Measurements from ENCODE around the gene CP.
"Not testable (repeated sequence)": the region's sequence is repeated elsewhere in the genome, so short reads cannot be mapped to it uniquely, and the experiment has no call there.

CP gene

GRCh38 chr3:149221783-149222517, at the start of gene CP:
Gene CP (minus strand): TSS chr3:149221829. CDS start chr3:149221792, 37 bp downstream.
- in situ Hi-C loops (cut with HindIII; ENCODE audit: low sequenced_read_pairs): no loop called here

DNA sequence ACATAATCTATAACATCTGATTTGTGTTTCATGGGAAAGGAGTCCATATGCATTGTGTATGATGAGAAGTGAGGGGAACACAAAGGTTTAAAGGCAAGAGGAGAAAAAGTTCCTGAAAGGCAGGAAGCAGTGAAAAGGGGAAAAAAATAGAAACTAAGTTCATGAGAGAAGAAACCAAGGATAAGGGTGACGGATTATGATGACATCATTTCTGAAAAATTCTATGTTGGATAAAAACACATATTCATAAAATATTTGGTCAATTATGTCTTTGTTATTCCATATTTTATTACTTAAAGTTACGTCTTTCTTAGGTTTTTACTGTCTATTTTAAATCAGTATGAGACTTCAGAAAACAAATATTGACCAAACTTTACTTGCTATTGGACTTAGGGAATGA, 48.6 kb upstream of the CP start:
- in situ Hi-C loops (cut with HindIII; ENCODE audit: low sequenced_read_pairs): no loop called here

- in situ Hi-C loops (cut with HindIII; ENCODE audit: low sequenced_read_pairs): no loop called here
These were observed 48.1 kb upstream of the CP start for GRCh38 chr3:149269687-149270086.

DNA sequence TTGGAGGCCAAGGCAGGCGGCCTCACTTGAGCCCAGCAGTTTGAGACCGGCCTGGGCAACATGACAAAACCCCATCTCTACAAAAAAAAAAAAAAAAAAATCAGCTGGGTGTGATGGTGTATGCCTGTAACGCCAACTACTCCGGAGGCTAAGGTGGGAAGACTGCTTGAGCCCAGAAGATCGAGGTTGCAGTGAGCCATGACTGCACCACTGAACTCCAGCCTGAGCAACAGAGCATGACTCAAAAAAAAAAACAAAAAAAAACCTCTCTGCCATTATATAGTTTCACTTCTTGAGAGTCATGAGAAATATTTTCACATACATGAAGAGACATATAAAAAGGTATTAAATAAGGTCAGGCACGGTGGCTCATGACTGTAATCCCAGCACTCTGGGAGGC, 45.9 kb upstream of the CP start:
- in situ Hi-C loops (cut with HindIII; ENCODE audit: low sequenced_read_pairs): no loop called here

GRCh38 chr3:149266736-149267135, 45.1 kb upstream of the CP start:
- in situ Hi-C loops (cut with HindIII; ENCODE audit: low sequenced_read_pairs): no loop called here

DNA sequence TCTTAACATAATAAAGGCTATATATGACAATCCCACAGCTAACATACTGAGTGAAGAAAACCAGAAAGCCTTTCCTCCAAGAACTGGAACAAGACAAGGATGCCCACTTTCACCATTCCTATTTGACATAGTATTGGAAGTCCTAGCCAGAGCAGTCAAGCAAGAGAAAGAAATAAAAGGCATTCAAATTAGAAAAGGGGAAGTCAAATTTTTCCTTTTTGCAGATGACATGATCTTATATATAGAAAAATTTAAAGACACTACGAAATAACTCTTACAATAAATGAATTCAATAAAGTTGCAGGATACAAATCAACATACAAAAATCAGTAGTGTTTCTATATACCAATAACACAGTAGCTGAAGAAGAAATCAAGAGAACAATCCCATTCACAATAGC, 42.2 kb upstream of the CP start:
- in situ Hi-C loops (cut with HindIII; ENCODE audit: low sequenced_read_pairs): no loop called here

DNA sequence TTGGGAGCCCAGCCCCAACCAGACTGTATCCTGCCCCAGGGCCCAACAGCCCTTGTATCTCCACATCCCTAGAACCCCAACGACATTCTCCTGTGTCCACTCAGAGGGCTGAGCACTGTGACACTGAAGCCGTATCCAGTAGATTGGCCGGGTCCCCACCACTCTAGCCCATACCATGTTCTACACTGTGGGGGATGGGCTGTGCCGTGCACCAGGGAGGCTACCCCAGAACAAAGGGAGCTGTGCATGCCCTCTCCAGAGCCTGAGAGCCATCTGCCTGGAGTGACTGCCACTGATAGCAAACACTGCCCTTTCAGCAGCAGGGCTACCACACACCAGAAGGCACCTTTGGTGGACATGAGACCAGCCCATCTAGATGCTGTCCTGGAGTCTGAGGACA, 37.1 kb upstream of the CP start:
- in situ Hi-C loops (cut with HindIII; ENCODE audit: low sequenced_read_pairs): no loop called here

DNA sequence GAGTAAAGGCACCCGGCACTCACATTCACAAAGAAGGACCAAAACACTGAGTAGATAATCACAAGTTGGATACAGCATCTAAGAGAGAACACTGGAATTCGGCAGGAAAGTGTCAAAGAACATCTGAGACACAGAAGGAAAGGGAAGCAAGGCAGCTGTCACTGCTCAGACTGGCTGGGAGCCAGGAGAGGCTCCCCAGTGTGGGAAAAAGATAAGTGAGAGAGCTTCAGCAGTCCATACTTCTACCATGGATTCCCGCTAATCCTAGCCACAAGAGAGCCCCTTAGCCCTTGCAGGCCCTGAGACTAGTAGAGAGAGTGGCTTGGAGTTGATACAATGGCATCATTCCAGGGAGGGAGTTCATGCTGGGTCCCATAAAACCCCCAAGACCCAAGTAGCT, 36.7 kb upstream of the CP start:
- in situ Hi-C loops (cut with HindIII; ENCODE audit: low sequenced_read_pairs): no loop called here

DNA sequence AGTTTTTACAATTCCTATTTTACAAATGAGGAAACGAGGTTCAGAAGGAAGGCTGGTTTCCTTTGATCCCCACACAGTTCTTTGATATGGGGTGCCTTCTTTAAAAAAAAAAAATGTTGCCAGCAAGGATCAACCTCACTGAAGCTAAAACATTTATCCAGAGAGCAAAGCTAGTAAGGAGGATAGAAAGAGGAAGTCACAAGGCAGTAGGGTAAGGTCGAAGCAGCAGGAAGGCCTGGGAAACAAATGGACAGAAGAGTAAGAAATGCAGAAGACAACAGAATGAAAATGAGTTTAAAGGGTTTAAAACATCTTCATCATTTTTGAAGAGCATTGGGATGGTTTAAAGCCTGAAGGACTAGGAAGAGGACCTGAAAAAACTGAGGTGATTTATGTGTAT, 30.6 kb upstream of the CP start:
- in situ Hi-C loops (cut with HindIII; ENCODE audit: low sequenced_read_pairs): no loop called here

DNA sequence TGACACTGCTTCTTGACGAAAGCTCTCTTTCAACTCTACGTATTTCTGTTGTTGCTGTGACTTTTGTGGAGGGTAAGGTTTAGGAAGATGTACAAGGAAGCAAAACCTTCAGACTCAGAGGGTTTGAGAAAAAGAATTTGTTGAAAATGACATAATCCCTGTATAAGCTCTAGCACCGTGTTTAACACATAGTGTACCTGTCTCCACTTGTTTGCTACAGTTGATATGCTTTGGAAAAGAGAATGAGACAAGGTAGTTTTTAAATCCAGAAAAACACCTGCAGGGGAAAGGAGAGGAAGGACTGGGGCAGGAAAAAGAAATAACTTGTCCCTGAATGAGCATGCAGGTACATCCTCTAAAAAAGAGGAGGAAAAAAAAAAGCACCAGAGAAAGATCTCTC, 29.6 kb upstream of the CP start:
- in situ Hi-C loops (cut with HindIII; ENCODE audit: low sequenced_read_pairs): no loop called here

DNA sequence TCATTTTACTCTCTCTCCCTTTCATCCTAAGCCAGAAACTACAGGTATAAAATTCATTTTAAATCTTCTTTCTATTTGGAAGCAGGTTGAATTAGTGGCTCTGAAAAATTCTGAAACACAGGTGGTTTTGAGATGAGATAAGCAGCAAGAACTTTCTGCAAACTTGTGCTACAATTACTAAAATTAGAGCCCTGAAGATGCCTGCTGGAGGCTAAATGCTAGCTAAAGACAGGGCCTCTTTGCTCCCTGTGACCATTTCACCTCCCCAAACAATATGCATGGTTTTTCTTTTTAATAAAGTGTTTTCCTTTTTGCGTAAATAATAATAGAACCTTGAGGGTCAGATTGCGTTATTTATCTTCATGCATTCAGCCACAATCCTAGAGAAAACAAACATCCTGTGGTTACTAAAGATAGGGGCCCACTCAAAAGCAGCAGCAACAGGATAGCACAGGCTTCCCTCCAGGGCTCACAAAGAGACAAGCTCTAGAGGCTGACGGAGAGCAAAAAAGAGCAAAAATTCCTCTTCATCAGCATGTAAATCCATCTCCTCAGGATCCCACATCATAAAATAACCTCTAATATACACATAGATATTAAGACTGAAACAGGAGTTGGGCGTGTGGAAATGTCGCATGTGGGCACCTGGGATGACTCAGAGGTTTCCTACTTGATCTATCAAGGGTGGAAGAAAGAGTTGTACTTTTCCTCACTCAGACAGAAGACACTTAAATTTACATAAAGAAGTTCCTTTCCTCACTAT, 26.5 kb upstream of the CP start:
- in situ Hi-C loops (cut with HindIII; ENCODE audit: low sequenced_read_pairs): no loop called here

GRCh38 chr3:149247008-149247710, 25.5 kb upstream of the CP start:
- in situ Hi-C loops (cut with HindIII; ENCODE audit: low sequenced_read_pairs): no loop called here

GRCh38 chr3:149245738-149246451, 24.3 kb upstream of the CP start:
- in situ Hi-C loops (cut with HindIII; ENCODE audit: low sequenced_read_pairs): no loop called here

GRCh38 chr3:149243540-149243939, 21.9 kb upstream of the CP start:
- in situ Hi-C loops (cut with HindIII; ENCODE audit: low sequenced_read_pairs): no loop called here

DNA sequence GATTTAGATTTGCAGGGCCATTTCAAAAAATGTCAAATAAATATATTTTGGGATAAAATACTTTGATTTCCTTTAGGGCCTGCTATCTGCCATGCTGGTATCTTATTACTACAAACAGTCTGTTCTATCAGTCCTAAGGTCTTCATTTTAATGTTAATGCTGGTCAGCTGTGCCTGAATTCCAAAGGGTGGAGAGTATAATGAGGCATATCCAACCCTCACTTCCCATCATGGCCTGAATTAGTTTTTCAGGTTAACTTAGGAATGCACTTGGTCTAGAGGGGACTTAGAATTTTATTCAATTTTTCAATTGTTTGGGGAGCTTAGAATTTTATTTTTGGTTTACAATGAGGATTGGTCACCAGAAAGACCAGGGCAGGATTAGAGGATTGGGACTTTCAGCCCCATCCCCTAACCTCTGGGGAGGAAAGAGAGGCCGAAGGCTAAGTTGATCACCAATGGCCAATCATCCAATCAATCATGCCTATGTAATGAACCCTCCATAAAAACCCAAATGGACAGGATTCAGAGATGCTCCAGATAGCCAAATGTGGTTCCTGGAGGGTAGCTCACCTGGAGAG, 17.8 kb upstream of the CP start:
- in situ Hi-C loops (cut with HindIII; ENCODE audit: low sequenced_read_pairs): no loop called here

DNA sequence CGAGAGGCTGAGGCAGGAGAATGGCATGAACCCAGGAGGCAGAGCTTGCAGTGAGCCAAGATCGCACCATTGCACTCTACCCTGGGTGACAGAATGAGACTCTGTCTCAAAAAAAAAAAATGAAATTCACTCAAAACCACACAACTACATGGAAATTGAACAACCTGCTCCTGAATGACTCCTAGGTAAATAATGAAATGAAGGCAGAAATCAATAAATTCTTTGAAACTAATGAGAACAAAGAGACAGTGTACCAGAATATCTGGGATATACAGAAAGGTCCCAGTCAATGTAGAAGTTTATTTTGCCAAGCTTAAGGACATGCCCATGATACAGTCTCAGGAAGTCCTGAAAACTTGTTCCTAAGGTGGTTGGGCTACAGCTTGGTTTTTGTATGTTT, 16.6 kb upstream of the CP start:
- in situ Hi-C loops (cut with HindIII; ENCODE audit: low sequenced_read_pairs): not testable (repeated sequence)

- in situ Hi-C loops (cut with HindIII; ENCODE audit: low sequenced_read_pairs): no loop called here
These were observed 14.2 kb upstream of the CP start for GRCh38 chr3:149235599-149236424.

DNA sequence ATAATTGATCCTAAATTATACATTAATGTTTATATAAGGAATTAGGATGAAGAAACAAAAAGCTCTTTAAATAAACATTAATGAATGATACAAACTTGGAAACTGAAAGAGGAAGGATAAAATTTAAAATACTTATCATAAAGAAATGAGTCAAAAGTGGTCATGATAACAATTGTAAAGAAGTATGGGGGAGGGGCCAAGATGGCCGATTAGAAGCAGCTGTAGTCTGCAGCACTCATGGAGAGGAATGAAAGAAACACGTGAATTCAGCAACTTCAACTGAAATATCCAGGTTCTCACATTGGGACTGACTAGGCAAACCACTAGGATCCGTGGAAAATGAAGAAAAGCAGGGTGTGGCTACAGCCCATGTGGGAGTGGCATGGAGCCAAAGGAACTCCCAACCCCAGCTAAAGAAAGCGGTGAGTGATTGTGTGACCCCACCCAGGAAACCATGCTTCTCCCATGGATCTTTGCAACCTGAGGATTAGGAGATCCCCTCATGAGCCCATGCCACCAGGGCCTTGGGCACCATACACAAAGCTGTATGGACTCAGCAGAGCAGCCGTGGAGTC, 13.1 kb upstream of the CP start:
- in situ Hi-C loops (cut with HindIII; ENCODE audit: low sequenced_read_pairs): no loop called here

GRCh38 chr3:149233323-149233722, 11.7 kb upstream of the CP start:
- in situ Hi-C loops (cut with HindIII; ENCODE audit: low sequenced_read_pairs): no loop called here

- in situ Hi-C loops (cut with HindIII; ENCODE audit: low sequenced_read_pairs): no loop called here
These were observed 10.2 kb upstream of the CP start for GRCh38 chr3:149231871-149232270.
